Activated CD8-positive, alpha-beta memory T cell treated with anti-CD3 and anti-CD28 coated beads, Interleukin-2, amount 50 U/mL, for 48 hours (primary cell): ENCODE results near the gene STEAP1B.
"Not testable (repeated sequence)": the region's sequence is repeated elsewhere in the genome, so short reads cannot be mapped to it uniquely, and the experiment has no call there.

Source experiments
- DNase-seq: peaks from one replicate; pipeline ENCODE4 v3.0.0-alpha.2; 2020

Gene STEAP1B

GRCh38 chr7:22496296-22496888 is 3.6 kb downstream of the STEAP1B start:
- DNase-seq: not testable (repeated sequence)

- DNase-seq: not testable (repeated sequence)
Observed at GRCh38 chr7:22493160-22493925, 6.6 kb downstream of the STEAP1B start.

- DNase-seq: peak; percentile 76
Observed at GRCh38 chr7:22488643-22489462, 11.1 kb downstream of the STEAP1B start.

- DNase-seq: no peak
Observed at GRCh38 chr7:22487978-22488642, 11.9 kb downstream of the STEAP1B start.

- no peak for DNase-seq
Observed at GRCh38 chr7:22486597-22486996, 13.4 kb downstream of the STEAP1B start.

GRCh38 chr7:22485189-22485588 is 14.8 kb downstream of the STEAP1B start:
- no peak for DNase-seq

- DNase-seq: no peak
Observed at GRCh38 chr7:22482503-22482902, 17.5 kb downstream of the STEAP1B start.

GRCh38 chr7:22481726-22482125 is 18.3 kb downstream of the STEAP1B start:
- no peak for DNase-seq

GRCh38 chr7:22480523-22481075 is 19.4 kb downstream of the STEAP1B start:
- DNase-seq: no peak

- DNase-seq: no peak
Observed at GRCh38 chr7:22477876-22478450, 22.0 kb downstream of the STEAP1B start.

GRCh38 chr7:22477262-22477661 is 22.7 kb downstream of the STEAP1B start:
- DNase-seq: no peak

GRCh38 chr7:22476824-22477223 is 23.2 kb downstream of the STEAP1B start:
- DNase-seq: no peak

- no peak for DNase-seq
Observed at GRCh38 chr7:22474645-22475044, 25.3 kb downstream of the STEAP1B start.

- DNase-seq: no peak
Observed at GRCh38 chr7:22470981-22471380, 29.0 kb downstream of the STEAP1B start.

GRCh38 chr7:22469371-22470143 is 30.4 kb downstream of the STEAP1B start:
- DNase-seq: no peak

- DNase-seq: no peak
Observed at GRCh38 chr7:22468609-22469008, 31.4 kb downstream of the STEAP1B start.

GRCh38 chr7:22464299-22464698 is 35.7 kb downstream of the STEAP1B start:
- no peak for DNase-seq

GRCh38 chr7:22460363-22460988 is 39.5 kb downstream of the STEAP1B start:
- no peak for DNase-seq

- DNase-seq: no peak
Observed at GRCh38 chr7:22457471-22457870, 42.5 kb downstream of the STEAP1B start.

GRCh38 chr7:22454446-22454845 is 45.5 kb downstream of the STEAP1B start:
- DNase-seq: no peak

- DNase-seq: no peak
Observed at GRCh38 chr7:22452960-22453558, 46.9 kb downstream of the STEAP1B start.
